SU-DHL-6 (cell line): ENCODE data around the gene ERBB2.

ENCODE experiments used
- CTCF ChIP-seq: fragments of 200-600 bp; sonication (generic); IDR thresholded peaks from one replicate; pipeline ENCODE4 v1.5.1; 2017; ENCODE audit warnings: antibody characterized with exemption, mild to moderate bottlenecking, low read length, moderate library complexity; ENCODE audit not compliant: insufficient read depth, poor library complexity, severe bottlenecking
- EZH2phosphoT487 ChIP-seq: fragments of 200-600 bp; sonication (generic), shearing (Covaris generic); conservative IDR thresholded peaks from 2 replicates; pipeline ENCODE4 v1.6.1; 2018; ENCODE audit warnings: mild to moderate bottlenecking, antibody characterized with exemption, low read length, moderate library complexity, mixed read lengths

DNA sequence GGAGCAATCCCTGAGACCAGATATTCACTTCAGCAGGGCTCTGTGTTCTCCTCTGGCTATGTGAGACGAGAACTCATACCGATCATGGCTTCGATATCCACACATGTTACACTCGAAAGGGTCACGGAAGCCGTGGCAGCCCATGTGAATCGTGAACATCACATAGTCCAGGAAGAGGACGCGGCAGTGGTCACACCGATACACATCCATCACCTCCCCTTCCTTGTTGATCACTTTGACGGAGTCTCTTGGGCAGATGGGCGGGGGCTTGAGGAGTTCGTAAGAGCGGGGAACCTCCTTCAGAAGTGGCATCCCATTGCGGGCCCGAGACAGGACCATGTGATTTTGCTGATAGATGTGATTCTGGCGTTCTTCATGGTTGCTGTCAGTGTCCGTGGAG, 65.9 kb downstream of the ERBB2 start:
- no peak for TF ChIP-seq CTCF
- no peak for TF ChIP-seq EZH2phosphoT487
